IPS-15b (cell line): ENCODE results near the gene CHD1.

ENCODE experiments used
- H3K27me3 ChIP-seq: one replicate; pipeline ENCODE4 v1.6.1; 2013; ENCODE audit warnings: low read length; ENCODE audit not compliant: control insufficient read depth, insufficient read depth
- H3K36me3 ChIP-seq: one replicate; pipeline ENCODE4 v1.6.1; 2013; ENCODE audit warnings: low read length; ENCODE audit not compliant: control insufficient read depth, insufficient read depth
- H3K4me1 ChIP-seq: one replicate; pipeline ENCODE4 v1.6.1; 2013; ENCODE audit warnings: mild to moderate bottlenecking, low read length; ENCODE audit not compliant: control insufficient read depth, insufficient read depth
- H3K4me3 ChIP-seq: one replicate; pipeline ENCODE4 v1.5.1; 2013; ENCODE audit warnings: low read depth, low read length
- H3K9ac ChIP-seq: one replicate; pipeline ENCODE4 v1.6.1; 2013; ENCODE audit warnings: low read depth, mild to moderate bottlenecking, low read length
- H3K9me3 ChIP-seq: one replicate; pipeline ENCODE4 v1.6.1; 2013; ENCODE audit warnings: mild to moderate bottlenecking, low read length; ENCODE audit not compliant: control insufficient read depth, insufficient read depth

The CHD1 gene

GRCh38 chr5:98934546-98934945 lies 5.7 kb upstream of the CHD1 start:
- peaks cover 12% of the 10 kb centered on the region for H3K4me1 ChIP-seq
- no peak overlapping the region for H3K9ac ChIP-seq
- H3K36me3 ChIP-seq, result no peaks in the 10 kb centered on the region
- no peak overlapping the region for H3K4me3 ChIP-seq
- H3K9me3 ChIP-seq, result no peaks in the 10 kb centered on the region
- H3K27me3 ChIP-seq, result no peaks in the 10 kb centered on the region

GRCh38 chr5:98933445-98934072 lies 4.8 kb upstream of the CHD1 start:
- Histone ChIP-seq H3K36me3 (no peaks in the 10 kb centered on the region), H3K9me3 (no peaks in the 10 kb centered on the region), H3K4me1 (peaks cover 9% of the 10 kb centered on the region), H3K4me3 (no peak overlapping the region), H3K9ac (no peak overlapping the region), H3K27me3 (no peaks in the 10 kb centered on the region)

GRCh38 chr5:98930972-98931762 lies 2.4 kb upstream of the CHD1 start:
- Histone ChIP-seq H3K27me3 (no peaks in the 10 kb centered on the region), H3K4me1 (no peaks in the 10 kb centered on the region), H3K9ac (no peak overlapping the region), H3K36me3 (no peaks in the 10 kb centered on the region), H3K9me3 (no peaks in the 10 kb centered on the region), H3K4me3 (no peak overlapping the region)

GRCh38 chr5:98929710-98930298 lies 997 bp upstream of the CHD1 start:
- Histone ChIP-seq H3K9ac (peak overlapping the region; percentile 73), H3K27me3 (no peaks in the 10 kb centered on the region), H3K9me3 (no peaks in the 10 kb centered on the region), H3K4me1 (no peaks in the 10 kb centered on the region), H3K4me3 (peak overlapping the region; percentile 67), H3K36me3 (peaks cover under 1% of the 10 kb centered on the region)

DNA sequence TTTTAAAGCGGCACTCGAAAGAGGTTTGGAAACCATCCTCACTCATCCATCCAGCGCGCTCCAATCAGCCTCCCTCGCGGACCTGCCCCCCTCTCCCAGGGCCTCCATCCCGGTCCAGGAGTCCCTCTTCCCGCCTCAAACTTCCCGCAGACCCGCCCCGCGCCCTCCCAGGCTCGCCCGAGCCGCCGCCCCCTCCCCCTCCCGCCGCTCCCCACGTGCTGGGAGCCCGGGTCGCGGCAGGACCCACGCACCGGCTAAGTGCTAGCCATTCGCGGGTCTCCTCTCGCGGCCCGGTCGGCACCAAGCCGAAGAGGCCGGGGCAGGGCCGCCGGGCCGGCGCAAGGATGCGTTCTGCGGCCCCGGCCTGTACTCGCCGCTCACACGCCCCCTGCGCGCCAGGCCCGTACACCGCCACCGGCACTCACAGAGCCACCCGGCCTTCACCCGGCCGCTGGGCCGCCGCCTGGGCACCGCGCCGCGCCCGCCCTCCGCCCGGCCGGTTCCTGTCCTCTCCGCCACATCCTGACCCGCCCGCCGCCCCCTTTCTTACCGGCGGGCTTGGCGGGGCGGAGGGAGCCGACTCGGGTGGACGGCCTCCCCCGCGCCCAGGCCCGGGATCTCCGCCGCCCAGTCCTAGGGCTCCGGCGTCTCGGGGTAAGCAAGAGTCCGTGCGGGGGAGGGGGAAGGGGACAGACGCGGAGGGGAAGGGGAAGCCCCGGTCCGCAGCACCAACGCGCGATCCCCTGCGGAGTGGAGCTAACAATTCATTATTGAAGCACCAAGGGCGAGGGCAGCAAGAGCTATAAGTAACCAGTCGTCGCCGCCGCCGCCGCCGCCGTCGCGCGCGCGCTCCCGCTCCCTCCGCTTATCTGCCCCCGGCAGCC lies 576 bp downstream of the CHD1 start:
- Histone ChIP-seq H3K4me1 (no peaks in the 10 kb centered on the region), H3K27me3 (no peaks in the 10 kb centered on the region), H3K9ac (no peak overlapping the region), H3K36me3 (peaks cover 6% of the 10 kb centered on the region), H3K4me3 (peak overlapping the region; percentile 67), H3K9me3 (no peaks in the 10 kb centered on the region)

DNA sequence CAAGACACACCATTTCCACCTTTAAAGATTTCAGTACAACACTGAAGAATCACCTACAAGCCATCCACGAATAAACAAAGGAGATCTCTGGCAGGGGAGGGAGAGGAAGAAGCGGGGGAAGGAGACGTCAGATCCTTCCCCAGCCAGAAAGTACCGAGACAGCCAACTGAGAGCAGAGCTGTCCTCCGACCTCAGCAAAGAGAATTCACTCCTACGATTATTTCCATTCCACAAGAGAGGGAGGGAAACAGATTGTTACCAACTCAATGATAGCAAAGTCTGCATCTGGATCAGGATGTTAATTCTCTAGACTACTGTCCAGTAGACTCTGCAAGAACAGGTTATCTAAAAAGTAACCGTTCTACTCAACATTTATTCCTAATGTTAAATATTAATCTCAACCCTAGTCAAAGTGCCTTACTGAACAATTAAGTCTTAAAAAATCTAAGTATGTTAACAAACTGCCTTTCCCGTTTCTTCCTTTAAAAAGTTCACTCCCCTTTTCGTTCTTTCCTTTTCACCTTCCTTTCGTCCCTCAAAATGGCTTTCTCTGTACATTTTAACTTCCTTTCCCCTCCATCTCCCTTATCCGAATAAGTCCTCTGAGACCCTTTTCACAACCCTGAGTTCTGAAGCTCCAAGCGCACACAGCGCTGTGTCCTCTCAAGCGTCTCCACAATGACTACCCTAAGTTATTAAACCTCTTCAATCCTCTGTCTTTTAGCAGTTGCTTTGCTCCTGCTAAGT lies 1.4 kb downstream of the CHD1 start:
- Histone ChIP-seq H3K9ac (no peak overlapping the region), H3K36me3 (peaks cover 6% of the 10 kb centered on the region), H3K9me3 (no peaks in the 10 kb centered on the region), H3K4me1 (no peaks in the 10 kb centered on the region), H3K4me3 (peak overlapping the region; percentile 67), H3K27me3 (no peaks in the 10 kb centered on the region)

DNA sequence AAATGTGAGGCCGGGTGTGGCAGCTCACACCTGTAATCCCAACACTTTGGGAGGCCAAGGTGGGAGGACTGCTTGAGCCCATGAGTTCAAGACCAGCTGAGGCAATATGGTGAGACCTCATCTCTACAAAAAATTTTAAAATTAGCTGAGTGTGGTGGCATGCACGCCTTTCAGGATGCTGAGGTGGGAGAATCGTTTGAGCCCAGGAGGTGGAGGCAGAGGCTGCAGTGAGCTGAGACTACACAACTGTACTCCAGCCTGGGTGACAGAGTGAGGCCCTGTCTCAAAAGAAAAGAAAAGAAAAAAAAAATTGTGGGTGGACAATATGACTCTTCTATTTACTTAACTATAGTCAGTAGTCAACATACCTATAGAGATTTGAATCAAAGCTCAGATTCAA lies 4.8 kb downstream of the CHD1 start:
- Histone ChIP-seq H3K27me3 (no peaks in the 10 kb centered on the region), H3K9me3 (no peaks in the 10 kb centered on the region), H3K36me3 (peaks cover 13% of the 10 kb centered on the region), H3K4me3 (no peak overlapping the region), H3K9ac (no peak overlapping the region), H3K4me1 (no peaks in the 10 kb centered on the region)

- no peak overlapping the region for H3K4me3 ChIP-seq
- peaks cover 13% of the 10 kb centered on the region for H3K36me3 ChIP-seq
- no peaks in the 10 kb centered on the region for H3K27me3 ChIP-seq
- H3K4me1 ChIP-seq, result no peaks in the 10 kb centered on the region
- no peaks in the 10 kb centered on the region for H3K9me3 ChIP-seq
- H3K9ac ChIP-seq, result no peak overlapping the region
Measured at GRCh38 chr5:98921947-98922505, 6.8 kb downstream of the CHD1 start.

- no peak overlapping the region for H3K9ac ChIP-seq
- no peak overlapping the region for H3K4me3 ChIP-seq
- no peaks in the 10 kb centered on the region for H3K27me3 ChIP-seq
- no peaks in the 10 kb centered on the region for H3K9me3 ChIP-seq
- no peaks in the 10 kb centered on the region for H3K4me1 ChIP-seq
- peaks cover 6% of the 10 kb centered on the region for H3K36me3 ChIP-seq
Measured at GRCh38 chr5:98917433-98917832, 11.4 kb downstream of the CHD1 start.

DNA sequence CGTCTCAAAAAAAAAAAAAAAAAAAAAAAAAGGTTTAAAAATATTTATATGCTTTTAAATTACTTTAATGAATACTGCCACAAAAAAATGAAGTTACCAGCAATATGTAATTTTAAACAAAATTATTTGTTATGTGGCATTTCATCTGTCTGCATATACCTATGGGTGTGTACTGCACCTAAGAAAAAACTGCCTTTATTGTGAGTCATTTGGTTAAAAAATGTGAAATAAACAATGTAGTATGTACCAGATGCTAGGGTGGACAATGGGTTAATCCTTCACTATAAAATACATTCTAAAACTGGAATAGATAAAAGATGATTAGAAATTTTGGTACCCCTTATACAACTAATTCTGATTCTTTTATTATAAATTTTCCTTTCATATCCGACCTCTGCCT lies 12.3 kb downstream of the CHD1 start:
- no peak overlapping the region for H3K4me3 ChIP-seq
- H3K27me3 ChIP-seq, result no peaks in the 10 kb centered on the region
- H3K9ac ChIP-seq, result no peak overlapping the region
- no peaks in the 10 kb centered on the region for H3K4me1 ChIP-seq
- H3K36me3 ChIP-seq, result peaks cover 5% of the 10 kb centered on the region
- H3K9me3 ChIP-seq, result no peaks in the 10 kb centered on the region

- no peaks in the 10 kb centered on the region for H3K4me1 ChIP-seq
- H3K4me3 ChIP-seq, result no peak overlapping the region
- no peaks in the 10 kb centered on the region for H3K9me3 ChIP-seq
- no peaks in the 10 kb centered on the region for H3K27me3 ChIP-seq
- H3K9ac ChIP-seq, result no peak overlapping the region
- no peaks in the 10 kb centered on the region for H3K36me3 ChIP-seq
Measured at GRCh38 chr5:98913911-98914310, 14.9 kb downstream of the CHD1 start.
